HG03135 (cell line): ENCODE data around the gene SDK2.

Experiments
- ATAC-seq: cut with Tn5 transposase; IDR thresholded peaks from one replicate; pipeline ENCODE4 v1.9.1; 2021; ENCODE audit warnings: mild to moderate bottlenecking, moderate library complexity; ENCODE audit not compliant: unreplicated experiment

The SDK2 gene

DNA sequence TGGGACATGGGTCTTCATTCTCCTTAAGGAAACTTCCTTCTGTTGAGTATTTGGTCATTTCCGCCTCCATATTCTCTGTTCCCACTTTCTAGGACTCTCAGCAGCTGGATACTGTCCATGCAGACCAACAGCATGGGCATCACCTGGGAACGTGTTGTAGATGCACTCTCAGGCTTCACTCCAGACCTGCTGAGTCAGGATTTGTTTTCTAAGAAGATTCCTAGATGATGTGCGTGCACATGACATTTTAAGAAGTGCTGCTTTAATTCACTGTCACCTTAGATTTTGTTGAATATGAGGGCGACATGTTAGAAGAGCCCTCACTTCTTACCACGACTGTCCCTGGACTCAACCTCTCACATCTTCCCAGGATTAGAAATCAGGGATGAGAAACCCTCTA is 10.0 kb upstream of the SDK2 start:
- ATAC-seq = no peak

DNA sequence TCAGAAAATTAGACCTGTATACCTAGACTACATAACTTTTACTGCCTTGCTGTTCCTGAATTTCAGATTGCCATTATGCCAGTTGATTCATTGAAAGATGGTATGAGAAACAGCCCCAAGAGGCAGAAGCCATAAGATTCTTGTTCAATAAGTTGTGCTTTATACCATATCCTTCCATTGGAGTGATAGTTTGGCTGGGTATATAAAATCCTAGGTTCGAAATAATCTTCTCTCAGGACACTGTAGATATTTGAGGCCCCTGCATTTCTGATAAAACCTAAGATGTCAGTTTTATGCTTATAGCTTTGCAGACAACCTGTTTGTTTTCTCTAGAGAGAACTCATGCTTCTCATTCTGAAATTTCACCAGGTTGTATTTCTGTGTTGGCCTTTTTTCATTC is 9.6 kb upstream of the SDK2 start:
- no peak for ATAC-seq

DNA sequence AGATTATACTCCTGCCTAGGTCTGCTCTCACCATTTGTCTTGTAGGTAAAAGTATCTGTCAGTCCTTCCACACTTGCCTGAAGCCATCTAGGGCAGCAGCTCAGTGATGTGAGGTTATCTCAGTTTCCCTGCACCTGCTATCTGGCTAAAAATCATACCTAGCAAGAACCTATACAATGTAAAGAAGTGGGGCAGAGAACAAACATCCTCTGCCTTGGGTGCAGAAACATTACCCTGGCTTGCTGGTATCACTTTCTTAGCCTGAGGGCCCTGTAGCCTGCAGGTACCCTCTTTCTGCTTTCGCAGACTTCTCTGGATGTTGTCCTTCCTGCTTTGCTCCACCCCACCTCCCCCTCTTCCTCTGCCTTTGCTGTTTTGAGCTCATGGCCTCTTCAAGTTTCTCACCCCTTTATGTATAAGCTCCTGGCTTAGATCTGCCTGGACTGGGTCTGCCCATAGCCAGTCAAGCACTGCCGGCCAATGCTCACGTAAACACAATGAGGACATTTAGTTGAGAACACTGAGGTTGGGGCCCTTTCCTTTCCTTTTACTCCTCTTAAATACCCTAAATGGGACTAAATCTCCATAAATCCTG is 8.7 kb upstream of the SDK2 start:
- no peak for ATAC-seq

DNA sequence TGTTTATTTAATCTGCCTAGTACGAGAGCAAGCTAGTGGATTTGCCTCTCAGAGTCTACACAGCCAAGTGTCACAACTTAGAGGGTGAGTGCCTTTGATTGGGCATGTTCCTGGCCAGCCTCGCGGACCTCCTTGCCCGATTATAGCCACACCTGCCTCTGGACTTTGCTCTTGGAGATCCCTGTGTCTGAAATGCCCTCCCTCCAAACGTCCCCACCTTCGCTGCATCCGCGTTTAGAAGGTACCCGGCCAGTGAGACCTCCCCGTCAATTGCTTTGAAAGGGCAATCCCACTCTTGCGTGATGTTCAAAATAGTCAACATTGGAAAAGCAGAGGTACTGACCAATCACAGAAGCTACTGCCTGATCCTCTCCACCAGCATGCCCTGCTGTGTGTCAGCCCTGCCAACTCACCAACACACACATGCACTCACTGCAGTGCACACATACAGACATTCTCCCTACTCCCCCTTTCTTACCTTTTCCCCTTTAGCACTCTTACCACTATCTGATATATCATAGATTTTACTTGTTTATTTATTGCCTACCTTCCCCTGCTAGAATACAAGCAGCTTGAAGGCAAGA is 6.5 kb upstream of the SDK2 start:
- ATAC-seq = no peak

DNA sequence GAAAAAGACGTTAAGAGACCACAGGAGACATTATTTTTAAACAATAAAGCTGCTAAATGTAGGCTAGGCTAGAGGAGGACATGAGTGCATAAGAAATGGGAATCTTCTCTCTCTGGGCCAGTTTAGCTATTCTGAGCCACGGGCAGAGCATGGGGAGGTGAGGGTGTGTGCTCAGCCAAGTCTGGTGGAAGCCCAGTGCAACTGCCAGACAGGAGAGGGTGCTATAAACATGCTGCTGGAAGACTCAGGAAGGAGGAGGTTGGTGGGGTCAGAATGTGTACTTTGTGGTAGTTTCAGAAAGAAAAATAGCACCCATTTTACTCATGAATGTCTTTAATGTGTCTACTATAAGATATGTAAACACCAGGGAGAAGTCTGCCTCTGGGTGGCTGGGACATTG is 5.9 kb upstream of the SDK2 start:
- ATAC-seq = no peak

DNA sequence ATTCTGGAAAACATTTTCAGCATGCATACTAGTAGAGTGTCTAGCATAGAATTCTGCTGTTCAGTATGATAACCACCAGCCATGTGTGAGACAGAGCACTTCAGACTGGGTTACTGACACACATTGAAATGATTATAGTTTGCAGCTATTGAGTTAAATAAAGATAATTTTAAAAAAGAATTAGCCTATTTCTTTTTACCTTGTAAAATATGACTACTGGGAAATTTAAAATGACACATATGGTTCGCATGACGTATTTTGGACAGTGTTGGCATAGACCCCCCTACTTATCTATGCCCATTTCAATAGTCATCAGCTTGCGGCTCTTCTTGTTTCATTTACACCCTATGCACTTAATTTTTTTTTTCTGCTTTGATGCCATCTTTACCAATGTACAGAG is 4.7 kb upstream of the SDK2 start:
- no peak for ATAC-seq

DNA sequence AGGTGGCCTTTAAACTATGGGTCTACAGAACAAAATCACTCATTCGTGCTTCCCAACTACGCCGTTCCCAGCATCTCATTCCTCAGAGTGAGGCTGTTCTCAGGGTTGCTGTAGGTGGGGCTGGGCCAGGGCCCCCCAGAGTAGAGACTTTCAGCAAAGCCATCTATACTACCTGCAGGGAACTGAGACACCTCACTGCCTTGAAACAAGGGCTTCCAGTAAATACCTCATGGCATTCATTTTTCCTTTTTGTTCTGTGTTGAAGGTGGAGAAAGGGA is 4.2 kb upstream of the SDK2 start:
- no peak for ATAC-seq

DNA sequence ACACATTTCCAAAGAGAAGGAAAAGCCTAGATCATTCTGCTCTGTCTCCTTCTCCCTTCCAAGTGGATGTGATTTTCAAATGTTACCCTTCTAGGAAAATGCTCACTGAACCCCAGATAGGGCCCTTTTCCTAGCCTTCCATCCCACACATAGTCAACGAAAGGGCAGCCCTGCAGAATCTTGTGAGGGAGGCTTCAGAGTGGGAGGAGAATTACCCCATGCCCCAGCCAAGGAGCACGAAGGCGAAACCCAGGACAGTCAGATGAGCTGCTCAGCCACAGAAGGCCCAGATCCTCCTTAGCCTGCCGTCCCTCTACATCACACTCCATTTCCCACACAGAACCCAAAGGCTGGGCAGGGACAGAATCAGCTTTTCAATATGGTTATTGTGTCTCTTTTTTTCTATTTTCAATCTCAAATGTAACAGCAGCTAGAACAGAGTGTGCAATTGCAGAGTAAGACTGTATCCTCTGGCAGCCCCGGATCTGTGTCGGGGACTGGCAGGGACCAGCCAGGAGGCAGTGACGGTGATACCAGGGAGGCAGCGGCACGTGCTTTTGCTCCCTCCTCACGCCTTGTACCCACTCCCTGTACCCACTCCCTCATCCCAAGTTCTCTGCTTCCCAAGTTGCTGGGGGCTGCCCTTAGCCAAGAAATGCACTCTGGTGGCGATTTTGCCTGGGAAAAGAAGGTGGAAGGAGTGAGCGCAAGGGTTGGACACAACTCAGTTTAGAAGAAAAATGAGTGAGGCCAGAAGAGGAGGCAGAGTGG is 3.7 kb upstream of the SDK2 start:
- ATAC-seq = no peak

DNA sequence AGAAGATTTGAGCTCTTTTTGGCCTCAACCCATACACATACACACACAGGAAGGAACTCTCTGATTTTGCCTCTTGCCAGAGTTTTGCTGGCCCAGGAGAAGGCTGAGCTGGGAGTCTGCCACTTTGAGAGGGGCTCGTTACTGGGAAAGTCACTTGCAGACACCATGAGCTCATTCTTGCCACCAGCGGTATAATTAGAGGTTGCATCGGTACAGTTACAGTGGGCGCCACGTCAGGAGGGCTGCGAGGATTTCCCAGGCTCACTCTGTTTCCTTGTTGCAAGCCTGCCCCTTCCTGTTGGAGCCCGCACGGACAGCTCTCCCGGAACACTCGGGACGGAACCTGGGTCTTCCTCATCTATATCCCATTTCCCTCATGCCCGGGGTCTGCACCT is 3.1 kb upstream of the SDK2 start:
- ATAC-seq = no peak

DNA sequence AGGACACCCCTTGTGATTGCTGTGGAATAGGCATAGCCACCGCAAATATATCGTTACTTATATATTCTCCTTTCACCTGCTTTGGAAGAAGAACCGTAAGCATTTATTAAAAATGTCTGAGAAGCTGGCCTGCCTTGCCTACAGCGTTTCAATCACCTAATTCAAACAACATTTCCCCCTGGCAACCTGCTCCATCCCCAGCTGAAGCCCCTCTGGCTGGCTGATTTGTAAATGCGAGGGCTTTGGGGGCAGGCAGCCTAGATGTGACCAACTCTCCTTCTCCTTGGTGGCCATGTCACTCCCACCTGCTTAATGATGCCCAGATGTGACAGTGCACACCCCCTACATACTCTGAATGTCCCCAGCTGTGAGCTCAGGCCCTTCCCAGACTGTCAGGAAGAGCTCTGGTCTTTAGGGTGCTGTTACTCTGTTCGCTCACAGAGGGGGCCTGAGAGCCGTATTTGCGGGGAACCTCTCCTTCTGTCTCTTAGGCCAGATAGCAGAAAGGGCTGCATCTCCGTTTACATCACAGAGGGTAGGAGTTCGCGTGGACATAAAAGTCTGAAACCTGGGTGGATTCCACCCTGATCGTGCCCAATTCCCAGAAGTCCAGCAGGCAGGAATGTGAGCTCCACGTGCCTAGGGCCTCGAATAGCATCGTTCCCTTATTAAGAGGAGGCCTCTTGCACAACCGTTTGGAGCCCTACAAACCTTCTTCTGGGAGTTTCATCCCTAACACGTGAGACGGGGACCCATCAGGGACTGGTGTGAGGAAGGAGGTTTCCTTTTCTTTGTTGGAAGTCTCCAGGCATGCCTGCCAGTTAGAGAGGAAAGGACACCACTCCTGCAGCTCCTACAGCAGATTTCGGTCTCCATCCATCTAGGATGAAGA is 2.4 kb upstream of the SDK2 start:
- no peak for ATAC-seq

DNA sequence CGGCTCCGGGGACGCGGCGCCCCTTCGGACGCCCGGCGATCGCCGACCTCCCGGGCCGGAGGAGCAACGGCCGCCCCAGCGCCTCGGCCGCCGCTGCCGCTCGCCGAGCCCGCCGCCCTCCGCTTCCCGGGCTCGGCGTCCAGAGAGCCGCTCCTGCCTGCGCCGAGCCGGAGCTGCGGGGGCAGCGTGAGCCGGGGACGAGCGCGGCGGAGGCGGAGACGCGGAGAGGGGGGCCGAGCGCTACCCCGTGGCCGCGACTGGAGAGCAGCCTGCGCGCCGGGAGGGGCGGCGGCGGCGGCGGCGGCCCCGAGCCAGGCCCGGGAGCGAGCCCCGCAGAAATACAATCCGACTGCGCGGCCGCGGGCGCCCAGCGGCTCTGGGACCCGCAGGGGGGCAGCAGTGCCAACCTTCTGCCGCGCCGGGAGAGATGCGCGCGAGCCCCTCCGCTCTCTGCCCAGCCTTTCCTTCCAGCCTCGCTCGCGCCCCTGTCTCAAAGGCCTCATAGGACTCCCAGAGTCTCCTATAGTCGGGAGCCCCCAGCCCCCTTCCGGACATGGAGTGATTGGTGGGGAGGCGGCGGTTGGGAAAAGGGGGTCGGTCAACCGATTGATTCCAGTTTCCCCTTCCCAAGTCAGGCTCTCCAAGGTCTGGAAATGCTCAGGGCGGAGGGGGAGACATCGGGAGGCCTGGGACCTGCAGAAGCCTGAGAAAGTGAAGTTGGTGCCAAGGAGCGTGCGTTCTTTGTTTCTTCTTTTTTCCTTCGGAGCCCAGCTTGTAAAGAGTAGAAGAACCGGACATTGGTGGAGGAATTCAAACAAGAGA is 1.0 kb upstream of the SDK2 start:
- ATAC-seq = no peak

DNA sequence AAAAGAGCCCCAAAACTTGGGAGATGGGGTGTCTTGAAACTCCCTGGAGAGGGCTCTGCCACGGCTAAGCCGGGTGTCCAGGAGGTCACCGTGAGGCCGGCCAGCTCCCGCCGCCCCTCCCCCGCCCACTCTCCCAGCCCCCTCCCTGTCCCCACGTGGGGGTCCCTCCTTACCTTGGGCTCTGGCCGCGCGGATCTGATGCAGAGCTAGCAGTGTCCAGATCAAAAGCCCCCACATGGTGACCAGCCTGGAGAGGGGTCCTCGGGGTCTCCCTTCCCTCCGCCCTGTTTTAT is 447 bp downstream of the SDK2 start:
- no peak for ATAC-seq

DNA sequence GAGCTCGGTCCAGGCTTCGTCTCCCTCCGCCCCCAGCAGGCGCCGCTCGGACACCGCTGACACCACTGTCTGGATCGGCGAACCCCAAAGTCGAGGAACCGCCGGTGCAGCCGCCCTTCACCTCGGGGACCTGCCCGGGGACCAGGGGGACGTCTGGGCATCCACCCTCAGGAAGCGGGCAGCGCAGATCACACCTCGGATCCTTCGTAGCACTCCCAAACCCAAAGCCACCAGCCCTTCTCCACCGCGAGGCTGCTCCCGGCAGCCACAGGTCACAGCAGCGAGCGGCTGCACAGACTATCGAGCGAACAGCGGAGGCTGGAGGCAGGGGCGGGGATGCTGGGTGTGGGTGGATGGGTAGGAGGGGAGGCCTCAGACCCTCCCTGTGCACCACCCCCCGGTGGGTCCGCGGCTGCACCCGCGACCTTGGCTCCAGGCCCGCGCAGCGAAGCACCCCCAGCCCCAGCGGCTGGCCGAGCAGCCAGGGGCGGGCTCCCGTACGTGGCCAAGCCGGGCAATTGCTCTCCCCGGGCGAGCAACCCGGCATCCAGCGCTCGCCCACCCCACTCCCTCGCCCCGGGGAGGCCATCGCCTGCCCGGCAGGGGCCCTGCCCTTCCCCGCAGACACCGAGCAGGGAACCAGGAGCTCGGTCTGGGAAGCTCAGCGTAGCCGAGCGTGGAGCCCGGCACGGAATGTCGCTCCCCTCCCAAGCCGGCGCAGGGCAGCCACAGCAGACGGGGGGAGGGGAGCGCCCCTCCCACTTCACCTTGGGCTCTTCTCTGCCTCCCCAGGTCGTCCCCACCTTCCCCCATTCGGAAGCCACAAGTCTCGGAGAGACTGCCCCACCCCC is 1.0 kb downstream of the SDK2 start:
- ATAC-seq = no peak

DNA sequence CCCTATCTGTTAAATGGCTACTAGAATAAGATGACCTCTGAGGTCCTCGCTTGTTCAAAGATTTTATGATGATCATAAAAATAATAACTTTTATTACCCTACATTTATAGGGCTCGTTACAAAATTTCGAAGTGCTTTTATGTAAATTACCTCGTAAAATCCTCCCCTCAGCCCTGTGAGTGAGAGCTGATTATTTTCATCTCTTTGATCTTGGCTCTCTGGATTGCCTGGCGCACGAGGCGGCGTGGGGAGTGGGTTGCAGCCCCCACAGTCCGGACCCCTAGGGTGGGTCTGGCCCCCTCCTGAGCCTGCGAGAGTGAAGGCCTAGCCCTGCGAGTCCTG is 1.6 kb downstream of the SDK2 start:
- no peak for ATAC-seq

DNA sequence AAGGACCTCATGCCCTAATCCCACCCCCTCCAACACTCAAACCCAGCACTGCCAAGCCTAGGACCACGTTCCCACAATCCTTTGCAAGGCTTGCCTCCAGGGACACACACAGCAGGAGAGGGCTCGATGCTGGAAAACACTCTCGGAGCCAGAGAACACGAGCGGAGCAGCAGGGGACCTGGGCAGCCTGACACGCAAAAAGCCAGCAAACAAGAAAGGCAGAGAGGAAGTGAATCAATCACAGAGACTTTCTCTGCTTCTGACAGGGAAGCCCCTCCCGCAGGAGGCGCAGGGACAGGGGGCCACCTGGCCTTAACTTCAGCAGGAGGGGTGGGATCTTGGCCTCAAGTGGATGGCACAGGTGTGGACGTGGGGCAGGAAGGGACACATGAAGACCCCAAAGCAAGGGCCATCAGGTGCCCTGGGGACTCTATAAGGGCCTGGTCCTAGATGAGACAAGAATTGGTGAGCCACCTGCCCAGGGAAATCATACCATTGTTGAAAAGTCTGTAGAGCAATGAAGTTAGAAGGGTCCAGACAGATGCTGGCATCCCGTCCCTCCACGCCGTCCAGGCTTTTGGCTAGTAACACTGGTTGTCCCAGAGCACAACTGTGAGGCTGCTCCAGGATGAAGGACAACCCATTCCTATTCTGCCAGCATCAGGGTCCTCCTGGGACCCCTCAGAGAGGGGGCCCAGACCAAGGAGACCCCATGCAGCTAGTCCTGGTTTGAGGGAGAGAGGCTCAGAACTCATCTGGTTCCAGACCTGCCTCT is 2.2 kb downstream of the SDK2 start:
- no peak for ATAC-seq

DNA sequence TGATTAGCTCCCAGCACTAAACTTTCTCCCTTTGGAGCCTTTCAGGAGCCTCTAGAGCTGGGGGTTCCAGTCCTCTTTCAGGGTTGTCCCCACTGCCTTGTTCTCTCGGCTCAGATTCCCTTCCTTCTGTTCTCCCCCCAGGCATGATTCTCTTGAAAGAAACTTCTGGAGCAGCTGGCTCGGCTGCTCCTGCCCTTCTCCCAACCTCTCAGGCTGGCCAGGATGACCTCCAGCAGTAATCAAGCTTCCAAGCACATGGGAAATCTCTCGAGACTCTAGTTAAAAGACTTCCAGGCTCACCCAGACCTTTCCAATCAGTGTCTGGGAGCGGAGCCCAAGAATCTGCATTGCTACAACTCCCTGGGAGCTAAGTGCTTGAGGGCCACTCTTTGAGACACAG is 3.6 kb downstream of the SDK2 start:
- ATAC-seq = no peak

DNA sequence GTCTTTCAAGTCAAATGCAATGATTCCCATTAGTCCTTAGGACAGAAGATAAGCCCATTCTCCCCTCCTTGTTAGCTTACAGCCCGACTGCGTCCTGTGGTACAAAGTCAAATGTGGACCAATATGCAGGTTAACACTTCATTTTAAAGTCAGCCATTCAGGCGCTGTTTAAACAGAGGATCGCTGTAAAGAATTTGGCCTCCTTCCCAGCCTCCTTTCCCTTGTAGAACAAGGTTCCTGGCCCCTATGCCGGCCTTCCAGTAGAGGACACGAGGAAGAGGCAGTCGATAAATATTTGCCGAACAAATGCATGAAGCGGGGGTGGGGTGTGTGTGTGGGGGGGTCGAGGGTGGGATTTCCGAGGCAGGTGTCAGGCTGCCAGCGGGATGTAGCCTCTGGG is 4.3 kb downstream of the SDK2 start:
- ATAC-seq = no peak

DNA sequence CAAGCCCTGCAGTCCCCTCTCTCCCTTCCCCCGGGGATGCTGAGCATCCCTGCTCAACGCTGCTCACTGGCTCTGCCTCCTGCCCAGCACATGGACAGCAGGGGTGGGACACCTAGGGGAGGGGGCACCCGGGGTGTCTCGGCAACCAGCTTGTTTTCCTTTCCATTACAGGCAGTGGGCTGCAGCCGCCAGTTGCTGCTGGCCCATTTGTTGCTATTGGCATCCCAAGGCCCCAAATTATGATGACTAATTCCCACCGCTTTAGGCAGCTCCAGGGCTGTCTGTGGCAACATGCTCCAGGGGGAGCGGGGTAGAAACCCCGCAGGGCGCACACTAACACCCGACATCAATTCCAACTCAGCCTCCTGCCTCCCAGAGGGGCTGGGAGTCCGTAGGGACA is 4.9 kb downstream of the SDK2 start:
- ATAC-seq = no peak

DNA sequence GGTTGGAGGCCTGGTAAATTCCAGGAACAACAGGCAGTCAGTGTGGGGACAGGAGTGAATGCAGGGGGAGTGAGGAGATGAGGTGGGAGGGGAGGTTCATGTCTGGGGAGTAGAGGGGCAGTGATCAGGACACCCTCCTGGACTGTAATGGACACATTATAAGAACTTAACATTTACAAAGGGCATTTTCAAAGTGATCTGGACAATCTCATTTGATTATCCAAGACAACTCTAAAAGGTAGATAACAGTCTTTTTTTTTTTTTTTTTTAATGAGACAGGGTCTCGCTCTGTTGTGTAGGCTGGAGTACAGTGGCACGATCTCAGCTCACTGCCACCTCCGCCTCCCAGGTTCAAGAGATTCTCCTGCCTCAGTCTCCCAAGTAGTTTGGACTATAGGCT is 5.7 kb downstream of the SDK2 start:
- no peak for ATAC-seq

DNA sequence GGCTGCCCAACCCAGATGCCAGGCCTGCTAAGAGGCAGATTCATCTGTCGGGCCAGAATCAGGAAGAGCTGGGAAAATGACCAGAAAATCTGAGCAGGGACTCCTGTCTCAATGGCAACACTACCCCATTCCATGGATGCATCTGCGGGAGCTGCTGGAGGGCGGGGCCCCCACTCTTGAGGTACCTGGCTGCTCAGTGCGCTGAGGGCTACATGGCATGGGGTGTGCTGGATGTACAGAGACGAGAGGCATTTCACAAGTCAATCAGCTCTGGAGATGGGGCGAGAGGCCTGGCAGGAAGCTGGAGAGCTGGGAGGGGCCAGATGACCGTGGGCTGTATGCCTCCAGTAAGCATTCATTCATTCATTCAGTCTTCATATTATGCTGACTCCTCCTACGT is 6.4 kb downstream of the SDK2 start:
- ATAC-seq = no peak
